ENCODE data around the gene STRBP. TPM values are rescaled to one million over a fixed set of nuclear protein-coding genes. Genes with fewer than 3 reads are reported as not detected.

The STRBP gene
- total and polyA plus RNA-seq, 9 of the 15 experiments (the other 6 are each of a cell fraction or from before 2014, with no cell fraction given), result 27.7 to 84.0 (median 70.2) TPM

DNA sequence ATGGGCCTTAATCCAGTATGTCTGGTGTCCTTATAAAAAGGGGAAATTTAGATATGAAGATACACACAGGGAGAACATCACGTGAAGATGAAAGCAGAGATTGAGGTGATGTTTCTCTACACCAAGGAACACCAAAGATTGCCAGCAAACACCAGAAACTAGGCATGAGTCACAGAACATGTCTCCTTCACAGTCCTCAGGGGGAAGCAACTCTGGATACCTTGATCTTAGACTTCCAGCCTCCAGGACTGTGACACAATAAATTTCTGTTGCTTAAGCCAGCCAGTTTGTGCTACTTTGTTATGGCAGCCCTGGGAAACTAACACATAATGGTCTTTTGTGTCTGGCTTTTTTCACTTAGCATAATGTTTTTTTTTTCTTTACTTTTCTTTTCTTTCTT lies 41.2 kb upstream of the STRBP start (continued):
- TF ChIP-seq, protein P1, sequence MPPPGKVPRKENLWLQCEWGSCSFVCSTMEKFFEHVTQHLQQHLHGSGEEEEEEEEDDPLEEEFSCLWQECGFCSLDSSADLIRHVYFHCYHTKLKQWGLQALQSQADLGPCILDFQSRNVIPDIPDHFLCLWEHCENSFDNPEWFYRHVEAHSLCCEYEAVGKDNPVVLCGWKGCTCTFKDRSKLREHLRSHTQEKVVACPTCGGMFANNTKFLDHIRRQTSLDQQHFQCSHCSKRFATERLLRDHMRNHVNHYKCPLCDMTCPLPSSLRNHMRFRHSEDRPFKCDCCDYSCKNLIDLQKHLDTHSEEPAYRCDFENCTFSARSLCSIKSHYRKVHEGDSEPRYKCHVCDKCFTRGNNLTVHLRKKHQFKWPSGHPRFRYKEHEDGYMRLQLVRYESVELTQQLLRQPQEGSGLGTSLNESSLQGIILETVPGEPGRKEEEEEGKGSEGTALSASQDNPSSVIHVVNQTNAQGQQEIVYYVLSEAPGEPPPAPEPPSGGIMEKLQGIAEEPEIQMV (tag; conservative IDR thresholded peaks at IDR 0.05; ENCODE audit: low read depth), result 0 out of 2 replicates have a peak, but pooled peaks have one; percentile 43
- TF ChIP-seq, protein P2, sequence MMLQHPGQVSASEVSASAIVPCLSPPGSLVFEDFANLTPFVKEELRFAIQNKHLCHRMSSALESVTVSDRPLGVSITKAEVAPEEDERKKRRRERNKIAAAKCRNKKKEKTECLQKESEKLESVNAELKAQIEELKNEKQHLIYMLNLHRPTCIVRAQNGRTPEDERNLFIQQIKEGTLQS (IDR thresholded peaks at IDR 0.05), result peak; percentile 22; the same call in 1 of the 2 replicates
- TF ChIP-seq, protein P2 (CRISPR knock-in tag; conservative IDR thresholded peaks at IDR 0.05), result no peak
- TF ChIP-seq ZNF184 (CRISPR knock-in tag; IDR thresholded peaks at IDR 0.05) (no peak), ZNF561 (CRISPR knock-in tag; conservative IDR thresholded peaks at IDR 0.05) (no peak), KDM1A (IDR thresholded peaks at IDR 0.05) (no peak)
- TF ChIP-seq, protein P3, sequence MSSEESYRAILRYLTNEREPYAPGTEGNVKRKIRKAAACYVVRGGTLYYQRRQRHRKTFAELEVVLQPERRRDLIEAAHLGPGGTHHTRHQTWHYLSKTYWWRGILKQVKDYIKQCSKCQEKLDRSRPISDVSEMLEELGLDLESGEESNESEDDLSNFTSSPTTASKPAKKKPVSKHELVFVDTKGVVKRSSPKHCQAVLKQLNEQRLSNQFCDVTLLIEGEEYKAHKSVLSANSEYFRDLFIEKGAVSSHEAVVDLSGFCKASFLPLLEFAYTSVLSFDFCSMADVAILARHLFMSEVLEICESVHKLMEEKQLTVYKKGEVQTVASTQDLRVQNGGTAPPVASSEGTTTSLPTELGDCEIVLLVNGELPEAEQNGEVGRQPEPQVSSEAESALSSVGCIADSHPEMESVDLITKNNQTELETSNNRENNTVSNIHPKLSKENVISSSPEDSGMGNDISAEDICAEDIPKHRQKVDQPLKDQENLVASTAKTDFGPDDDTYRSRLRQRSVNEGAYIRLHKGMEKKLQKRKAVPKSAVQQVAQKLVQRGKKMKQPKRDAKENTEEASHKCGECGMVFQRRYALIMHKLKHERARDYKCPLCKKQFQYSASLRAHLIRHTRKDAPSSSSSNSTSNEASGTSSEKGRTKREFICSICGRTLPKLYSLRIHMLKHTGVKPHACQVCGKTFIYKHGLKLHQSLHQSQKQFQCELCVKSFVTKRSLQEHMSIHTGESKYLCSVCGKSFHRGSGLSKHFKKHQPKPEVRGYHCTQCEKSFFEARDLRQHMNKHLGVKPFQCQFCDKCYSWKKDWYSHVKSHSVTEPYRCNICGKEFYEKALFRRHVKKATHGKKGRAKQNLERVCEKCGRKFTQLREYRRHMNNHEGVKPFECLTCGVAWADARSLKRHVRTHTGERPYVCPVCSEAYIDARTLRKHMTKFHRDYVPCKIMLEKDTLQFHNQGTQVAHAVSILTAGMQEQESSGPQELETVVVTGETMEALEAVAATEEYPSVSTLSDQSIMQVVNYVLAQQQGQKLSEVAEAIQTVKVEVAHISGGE (CRISPR knock-in tag; IDR thresholded peaks at IDR 0.05), result no peak

All from K562 (cell line).